Subcutaneous abdominal adipose tissue (tissue), 5 donors: Measurements from ENCODE around the gene UBXN1.
"Not testable (repeated sequence)": the region's sequence is repeated elsewhere in the genome, so short reads cannot be mapped to it uniquely, and the experiment has no call there.

ENCODE experiments used
- H3K27ac ChIP-seq: one replicate; pipeline ENCODE4 v1.7.0; 2013; ENCODE audit warnings: low read depth, mild to moderate bottlenecking, inconsistent platforms, low read length, moderate library complexity
- H3K27me3 ChIP-seq, 5 donors: one replicate each; pipeline ENCODE4 v1.7.0; 2013; ENCODE audit warnings: low read length in 5 of 5, inconsistent platforms in 1 of 5; ENCODE audit not compliant: control insufficient read depth in 5 of 5, insufficient read depth in 4 of 5
- H3K36me3 ChIP-seq, 5 donors: one replicate each; pipeline ENCODE4 v1.7.0; 2013; ENCODE audit warnings: low read length in 5 of 5; ENCODE audit not compliant: control insufficient read depth in 5 of 5, insufficient read depth in 5 of 5
- H3K4me1 ChIP-seq, 5 donors: one replicate each; pipeline ENCODE4 v1.7.0; 2013; ENCODE audit warnings: low read length in 5 of 5, mild to moderate bottlenecking in 3 of 5, moderate library complexity in 1 of 5; ENCODE audit not compliant: control insufficient read depth in 5 of 5, insufficient read depth in 5 of 5
- H3K4me3 ChIP-seq, 5 donors: one replicate each; pipeline ENCODE4 v1.7.0; 2013; ENCODE audit warnings: low read length in 5 of 5, low read depth in 1 of 5
- H3K9ac ChIP-seq, 5 donors: one replicate each; pipeline ENCODE4 v1.7.0; 2013; ENCODE audit warnings: low read length in 5 of 5, mild to moderate bottlenecking in 4 of 5, moderate library complexity in 3 of 5
- H3K9me3 ChIP-seq, 5 donors: one replicate each; pipeline ENCODE4 v1.7.0; 2013; ENCODE audit warnings: low read length in 5 of 5; ENCODE audit not compliant: control insufficient read depth in 5 of 5
- donor health status: healthy.
- donor health status: healthy.
- donor health status: healthy.
- donor health status: healthy.
- donor health status: healthy.

Gene UBXN1

GRCh38 chr11:62709247-62710000 lies 30.6 kb upstream of the UBXN1 start:
- Histone ChIP-seq H3K4me3 (peak overlapping the region; percentile 71 to 97 (median 82)), H3K36me3 (peaks cover 3 to 37% (median 25%) of the 10 kb centered on the region in 5 donors), H3K9ac (peak overlapping the region; percentile 75 to 98 (median 96)), H3K27me3 (no peaks in the 10 kb centered on the region), H3K27ac (peak overlapping the region; percentile 99), H3K9me3 (no peaks in the 10 kb centered on the region), H3K4me1 (peaks cover 4 to 50% (median 47%) of the 10 kb centered on the region in 5 donors)

GRCh38 chr11:62708793-62709192 lies 29.9 kb upstream of the UBXN1 start:
- Histone ChIP-seq H3K4me1 (peaks cover 4 to 50% (median 47%) of the 10 kb centered on the region in 5 donors), H3K9ac (peak overlapping the region; percentile 68 to 98 (median 95)), H3K36me3 (peaks cover 0 to 32% (median 21%) of the 10 kb centered on the region in 5 donors), H3K4me3 (peak overlapping the region; percentile 71 to 97 (median 82)), H3K9me3 (no peaks in the 10 kb centered on the region), H3K27ac (peak overlapping the region; percentile 99), H3K27me3 (no peaks in the 10 kb centered on the region)

GRCh38 chr11:62708392-62708791 lies 29.5 kb upstream of the UBXN1 start:
- no peaks in the 10 kb centered on the region for H3K27me3 ChIP-seq
- peaks cover 4 to 47% (median 43%) of the 10 kb centered on the region in 5 donors for H3K4me1 ChIP-seq
- H3K36me3 ChIP-seq, result peaks cover 0 to 28% (median 17%) of the 10 kb centered on the region in 5 donors
- peak overlapping the region in 4 of 5 donors; percentile 50 to 96 (median 82) for H3K9ac ChIP-seq
- no peaks in the 10 kb centered on the region for H3K9me3 ChIP-seq
- peak overlapping the region; percentile 99 for H3K27ac ChIP-seq
- peak overlapping the region in 4 of 5 donors; percentile 71 to 97 (median 84) for H3K4me3 ChIP-seq

DNA sequence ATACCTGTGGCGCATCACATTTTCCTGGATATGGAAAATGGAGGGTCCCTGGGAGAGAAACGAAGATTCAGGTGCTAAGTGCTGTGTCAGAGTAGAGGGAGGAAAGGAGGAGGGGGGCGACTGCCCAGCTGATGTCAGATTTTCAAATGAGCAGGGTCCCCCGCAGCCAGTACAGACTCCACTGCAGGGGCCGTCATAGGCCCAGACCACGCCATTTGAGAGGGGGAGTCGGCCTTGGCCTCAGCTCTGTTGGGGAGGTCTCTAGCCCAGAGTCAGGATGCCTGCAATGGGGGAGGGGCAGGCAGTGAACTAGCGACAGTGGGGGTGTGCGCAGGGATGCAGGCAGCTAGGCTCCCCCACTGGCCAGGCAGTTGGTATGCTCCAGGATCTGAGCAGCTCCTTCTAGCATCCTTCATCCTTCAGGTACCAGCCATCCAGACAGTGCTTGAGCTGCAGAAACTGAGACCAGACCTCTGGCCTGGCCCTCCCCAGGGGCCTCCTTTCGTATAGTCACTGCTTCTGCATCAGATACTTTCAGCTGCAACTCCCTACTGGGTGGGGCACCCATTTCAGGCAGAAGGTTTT lies 28.5 kb upstream of the UBXN1 start, which contains the start of the genes BSCL2 and GNG3:
BSCL2 (minus strand) TSS at position 148 of the 585 bp plus-strand sequence. CDS start 229 bp downstream, outside the sequence.
GNG3 (plus strand) TSS at position 400 of the 585 bp plus-strand sequence. CDS start 620 bp downstream, outside the sequence.
- peaks cover 0 to 18% (median 13%) of the 10 kb centered on the region in 5 donors for H3K36me3 ChIP-seq
- H3K27ac ChIP-seq, result peak within 1 kb of the TSS; percentile 41
- H3K4me3 ChIP-seq, result peak within 1 kb of the TSS; percentile 80 to 97 (median 84)
- H3K4me1 ChIP-seq, result peaks cover 4 to 45% (median 36%) of the 10 kb centered on the region in 5 donors
- H3K9ac ChIP-seq, result peak within 1 kb of the TSS in 4 of 5 donors; percentile 35 to 95 (median 59)
- H3K27me3 ChIP-seq, result no peaks in the 10 kb centered on the region
- H3K9me3 ChIP-seq, result no peaks in the 10 kb centered on the region

- Histone ChIP-seq H3K9me3 (no peaks in the 10 kb centered on the region), H3K36me3 (peaks cover 0 to 14% (median 11%) of the 10 kb centered on the region in 5 donors), H3K4me3 (peak overlapping the region; percentile 51 to 85 (median 80)), H3K27ac (peak overlapping the region; percentile 41), H3K27me3 (no peaks in the 10 kb centered on the region), H3K9ac (peak overlapping the region in 2 of 5 donors; percentile 35 to 48), H3K4me1 (peaks cover 4 to 45% (median 36%) of the 10 kb centered on the region in 5 donors)
Observed at GRCh38 chr11:62706850-62707247, 28.0 kb upstream of the UBXN1 start.

- H3K4me1 ChIP-seq, result peaks cover 4 to 45% (median 36%) of the 10 kb centered on the region in 5 donors
- peak overlapping the region; percentile 81 for H3K27ac ChIP-seq
- peak overlapping the region; percentile 10 to 89 (median 72) for H3K9ac ChIP-seq
- peaks cover 2 to 14% (median 7%) of the 10 kb centered on the region in 5 donors for H3K36me3 ChIP-seq
- H3K9me3 ChIP-seq, result no peaks in the 10 kb centered on the region
- H3K4me3 ChIP-seq, result peak overlapping the region; percentile 75 to 90 (median 84)
- no peaks in the 10 kb centered on the region for H3K27me3 ChIP-seq
Observed at GRCh38 chr11:62705880-62706849, 27.3 kb upstream of the UBXN1 start.

- H3K27me3 ChIP-seq, result no peaks in the 10 kb centered on the region
Observed at GRCh38 chr11:62705413-62705812, 26.5 kb upstream of the UBXN1 start.

DNA sequence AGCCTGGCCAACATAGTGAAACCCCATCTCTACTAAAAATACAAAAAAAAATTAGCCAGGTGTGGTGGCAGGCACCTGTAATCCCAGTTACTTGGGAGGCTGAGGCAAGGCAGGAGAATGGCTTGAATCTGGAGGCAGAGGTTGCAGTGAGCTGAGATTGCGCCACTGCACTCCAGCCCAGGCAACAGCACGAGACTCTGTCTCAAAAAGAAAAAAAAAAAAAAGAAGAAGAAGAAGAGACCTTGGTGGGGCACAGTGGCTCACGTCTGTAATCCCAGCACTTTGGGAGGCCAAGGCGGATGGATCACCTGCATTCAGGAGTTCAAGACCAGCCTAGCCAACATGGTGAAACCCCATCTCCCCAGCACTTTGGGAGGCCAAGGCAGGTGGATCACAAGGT lies 25.0 kb upstream of the UBXN1 start:
- not testable (repeated sequence) for H3K27ac ChIP-seq

More at GRCh38 chr11:62705413-62705812, 26.5 kb upstream of the UBXN1 start:
- H3K9ac ChIP-seq, result peak overlapping the region; percentile 10 to 89 (median 72)
- no peaks in the 10 kb centered on the region for H3K9me3 ChIP-seq
- H3K36me3 ChIP-seq, result peaks cover 0 to 12% (median 4%) of the 10 kb centered on the region in 5 donors
- peak overlapping the region; percentile 81 for H3K27ac ChIP-seq
- peak overlapping the region; percentile 68 to 90 (median 84) for H3K4me3 ChIP-seq
- peaks cover 4 to 41% (median 34%) of the 10 kb centered on the region in 5 donors for H3K4me1 ChIP-seq

DNA sequence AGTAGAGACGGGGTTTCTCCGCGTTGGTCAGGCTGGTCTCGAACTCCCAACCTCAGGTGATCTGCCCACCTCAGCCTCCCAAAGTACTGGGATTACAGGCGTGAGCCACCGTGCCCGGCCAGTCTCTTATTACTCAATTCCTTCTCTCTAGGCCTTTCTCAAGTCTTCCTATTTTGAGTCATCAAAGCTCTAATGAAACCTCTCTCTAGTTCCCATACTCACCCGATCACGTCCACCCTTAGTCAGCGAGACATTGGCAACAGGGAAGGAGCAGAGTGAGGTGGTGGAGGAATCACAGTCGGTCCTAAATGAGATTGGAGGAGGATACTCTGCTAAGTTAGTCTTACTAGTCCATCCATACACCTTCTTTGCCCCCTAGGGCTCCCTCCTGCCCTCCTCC lies 23.4 kb upstream of the UBXN1 start:
- H3K9me3 ChIP-seq, result no peaks in the 10 kb centered on the region
- no peak overlapping the region for H3K27ac ChIP-seq
- H3K9ac ChIP-seq, result no peak overlapping the region
- peaks cover 2 to 19% (median 16%) of the 10 kb centered on the region in 5 donors for H3K4me1 ChIP-seq
- no peaks in the 10 kb centered on the region for H3K27me3 ChIP-seq
- H3K36me3 ChIP-seq, result peaks cover 0 to 12% (median 4%) of the 10 kb centered on the region in 5 donors
- H3K4me3 ChIP-seq, result no peak overlapping the region

More for the DNA sequence above, 25.0 kb upstream of the UBXN1 start:
- Histone ChIP-seq H3K4me1 (peaks cover 2 to 26% (median 23%) of the 10 kb centered on the region in 5 donors), H3K36me3 (peaks cover 0 to 12% (median 4%) of the 10 kb centered on the region in 5 donors)
- not testable (repeated sequence) for H3K9me3 ChIP-seq, H3K9ac ChIP-seq, H3K27me3 ChIP-seq, H3K4me3 ChIP-seq
